Left lung (tissue), 10 donors: ENCODE results near the gene PTPRR. TPM values are rescaled to one million over a fixed set of nuclear protein-coding genes. Genes with fewer than 3 reads are reported as not detected.
A peak's percentile ranks its signal among the peaks of the same experiment; 100 is the strongest.

Source experiments
- ATAC-seq: fragments of 200-7000 bp; cut with Tn5 transposase; one replicate; pipeline ENCODE4 v1.9.1; 2020; ENCODE audit warnings: moderate library complexity
- DNase-seq, 4 donors: peaks; one replicate each; pipeline ENCODE4 v3.0.0-alpha.2; 2013 to 2020
- H3K27ac ChIP-seq, 2 donors: fragments of 200-600 bp; sonication (generic) in 1 of 2; one replicate each; pipeline versions ENCODE4 v1.5.0 to v1.8.0; 2020 to 2021
- H3K27me3 ChIP-seq, 2 donors: fragments of 200-600 bp; sonication (generic) in 1 of 2; one replicate each; pipeline versions ENCODE4 v1.5.0 to v1.8.0; 2020 to 2021
- H3K36me3 ChIP-seq, 2 donors: fragments of 200-600 bp; sonication (generic) in 1 of 2; one replicate each; pipeline versions ENCODE4 v1.5.0 to v1.8.0; 2020 to 2021
- H3K4me1 ChIP-seq, 2 donors: fragments of 200-600 bp; one replicate each; pipeline ENCODE4 v1.8.0; 2021
- H3K4me3 ChIP-seq, 2 donors: fragments of 200-600 bp; sonication (generic) in 1 of 2; one replicate each; pipeline versions ENCODE4 v1.5.0 to v1.8.0; 2020 to 2021; ENCODE audit warnings: mild to moderate bottlenecking in 1 of 2
- H3K9me3 ChIP-seq, 2 donors: fragments of 200-600 bp; sonication (generic) in 1 of 2; one replicate each; pipeline versions ENCODE4 v1.5.0 to v1.8.0; 2020 to 2021
- CTCF ChIP-seq, 2 donors: fragments of 200-600 bp; sonication (generic) in 1 of 2; IDR thresholded peaks; one replicate each; pipeline versions ENCODE4 v1.5.0 to v1.8.0; 2021; ENCODE audit warnings: antibody characterized with exemption in 2 of 2
- intact Hi-C, 2 donors: fragments of 100-400 bp; cut with DNase I; formaldehyde crosslinking; loops; one replicate each; pipeline versions ENCODE4 v1.11.2 to v1.14.2; 2022
- polyA plus RNA-seq, 6 donors: library from polyadenylated mRNA; unstranded; fragments of 120-200 nt; gene quantifications; one replicate each; pipeline ENCODE4 v1.2.1, GENCODE V29; 2013; ENCODE audit not compliant: insufficient read length in 6 of 6
- total RNA-seq, 2 donors: library from RNA; stranded (reverse); fragmentation: NEBNext Ultra II Directional; extraction: Animal tissue kit (Norgen Biotek cat#: 25700); gene quantifications; one replicate each; pipeline ENCODE4 v1.2.1, GENCODE V29; 2021
- donor health status: DM: no; HTN: yes; CAD: no.
- donor health status: DM: no; HTN: no; CAD: no.

Gene PTPRR
- total and polyA plus RNA-seq, 8 donors, result 0.10 to 1.4 (median 0.20) TPM

GRCh38 chr12:70880744-70881143 is 39.8 kb downstream of the PTPRR start:
- Histone ChIP-seq H3K27ac (no peak overlapping the region), H3K27me3 (no peaks in the 10 kb centered on the region), H3K36me3 (no peaks in the 10 kb centered on the region), H3K4me1 (no peaks in the 10 kb centered on the region), H3K9me3 (peaks cover 0 to 2% of the 10 kb centered on the region in 2 donors), H3K4me3 (no peak overlapping the region)
- intact Hi-C loops, result no loop called here
- TF ChIP-seq CTCF (IDR thresholded peaks at IDR 0.05), result no peak
- DNase-seq (no peak), ATAC-seq (no peak)

GRCh38 chr12:70876952-70877351 is 43.6 kb downstream of the PTPRR start:
- no peaks in the 10 kb centered on the region for H3K27me3 ChIP-seq
- no peak overlapping the region for H3K27ac ChIP-seq
- no peaks in the 10 kb centered on the region for H3K36me3 ChIP-seq
- no peak for ATAC-seq
- intact Hi-C loops, result no loop called here
- H3K4me1 ChIP-seq, result no peaks in the 10 kb centered on the region
- DNase-seq, result no peak
- TF ChIP-seq CTCF (IDR thresholded peaks at IDR 0.05), result no peak
- peaks cover 0 to 2% of the 10 kb centered on the region in 2 donors for H3K9me3 ChIP-seq
- H3K4me3 ChIP-seq, result no peak overlapping the region

GRCh38 chr12:70875628-70876027 is 44.9 kb downstream of the PTPRR start:
- DNase-seq, result no peak
- Histone ChIP-seq H3K9me3 (peaks cover 0 to 2% of the 10 kb centered on the region in 2 donors), H3K36me3 (no peaks in the 10 kb centered on the region), H3K27me3 (no peaks in the 10 kb centered on the region), H3K27ac (no peak overlapping the region), H3K4me1 (no peaks in the 10 kb centered on the region), H3K4me3 (no peak overlapping the region)
- ATAC-seq, result no peak
- intact Hi-C loops, result no loop called here
- no peak for TF ChIP-seq CTCF (IDR thresholded peaks at IDR 0.05)

- no peak for TF ChIP-seq CTCF (IDR thresholded peaks at IDR 0.05)
- Histone ChIP-seq H3K9me3 (no peaks in the 10 kb centered on the region), H3K27me3 (no peaks in the 10 kb centered on the region), H3K36me3 (no peaks in the 10 kb centered on the region), H3K4me1 (peaks cover 4 to 8% of the 10 kb centered on the region in 2 donors), H3K27ac (no peak overlapping the region), H3K4me3 (no peak overlapping the region)
- intact Hi-C loops, result no loop called here
- no peak for DNase-seq
- no peak for ATAC-seq
Measured at GRCh38 chr12:70854881-70855568, 65.5 kb downstream of the PTPRR start.

GRCh38 chr12:70854138-70854537 is 66.4 kb downstream of the PTPRR start:
- Histone ChIP-seq H3K36me3 (no peaks in the 10 kb centered on the region), H3K27ac (peak overlapping the region in 1 of 2 donors; percentile 22), H3K4me3 (no peak overlapping the region), H3K4me1 (peaks cover 4 to 10% of the 10 kb centered on the region in 2 donors), H3K27me3 (no peaks in the 10 kb centered on the region), H3K9me3 (no peaks in the 10 kb centered on the region)
- ATAC-seq, result peak; percentile 9
- intact Hi-C loops, result no loop called here
- TF ChIP-seq CTCF (IDR thresholded peaks at IDR 0.05), result no peak
- DNase-seq, result no peak
